ENCODE measurements around the gene NRARP.

Gene NRARP

DNA sequence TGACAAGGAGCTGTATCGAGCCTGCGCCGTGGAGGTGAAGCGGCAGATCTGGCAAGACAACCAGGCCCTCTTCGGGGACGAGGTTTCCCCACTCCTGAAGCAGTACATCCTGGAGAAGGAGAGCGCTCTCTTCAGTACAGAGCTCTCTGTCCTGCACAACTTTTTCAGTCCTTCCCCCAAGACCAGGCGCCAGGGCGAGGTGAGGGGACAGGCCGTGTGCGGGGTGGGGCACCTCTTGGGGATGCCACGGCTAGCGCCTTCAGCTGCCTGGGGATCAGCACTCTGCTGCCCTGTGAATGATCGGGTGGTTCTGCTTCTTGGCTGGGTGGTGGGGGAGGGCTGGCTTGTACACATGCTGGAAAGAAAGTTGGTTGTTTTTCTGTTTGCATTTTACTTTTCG is 45.2 kb downstream of the NRARP start:
- no peak for TF ChIP-seq CTCF (IDR thresholded peaks at IDR 0.05; ENCODE audit: insufficient read depth, low read depth, low read length, missing control alignments)
- no peak overlapping the region; the same call in 1 of the 2 replicates for H3K4me3 ChIP-seq (ENCODE audit: low read depth, low read length)

GRCh38 chr9:137256362-137256761 is 45.7 kb downstream of the NRARP start:
- DNase-seq (ENCODE audit: low read depth): no peak
- TF ChIP-seq CTCF (IDR thresholded peaks at IDR 0.05; ENCODE audit: insufficient read depth, low read depth, low read length, missing control alignments): no peak
- peak overlapping the region; percentile 88 for H3K4me3 ChIP-seq (ENCODE audit: low read depth, low read length)

More for the DNA sequence above, 45.2 kb downstream of the NRARP start:
- DNase-seq (ENCODE audit: low read depth): no peak

- TF ChIP-seq CTCF (IDR thresholded peaks at IDR 0.05; ENCODE audit: insufficient read depth, low read depth, low read length, missing control alignments): no peak
- DNase-seq (ENCODE audit: low read depth): peak; percentile 66
- H3K4me3 ChIP-seq (ENCODE audit: low read depth, low read length): peak overlapping the region; percentile 88
These were observed 46.5 kb downstream of the NRARP start for GRCh38 chr9:137255448-137256114.

- DNase-seq (ENCODE audit: low read depth): peak; percentile 94
- H3K4me3 ChIP-seq (ENCODE audit: low read depth, low read length): peak within 1 kb of the TSS; percentile 88
- no peak for TF ChIP-seq CTCF (IDR thresholded peaks at IDR 0.05; ENCODE audit: insufficient read depth, low read depth, low read length, missing control alignments)
These were observed 47.2 kb downstream of the NRARP start, which contains the start of gene NELFB for GRCh38 chr9:137254624-137255447. NELFB (plus strand) TSS chr9:137255327.

DNA sequence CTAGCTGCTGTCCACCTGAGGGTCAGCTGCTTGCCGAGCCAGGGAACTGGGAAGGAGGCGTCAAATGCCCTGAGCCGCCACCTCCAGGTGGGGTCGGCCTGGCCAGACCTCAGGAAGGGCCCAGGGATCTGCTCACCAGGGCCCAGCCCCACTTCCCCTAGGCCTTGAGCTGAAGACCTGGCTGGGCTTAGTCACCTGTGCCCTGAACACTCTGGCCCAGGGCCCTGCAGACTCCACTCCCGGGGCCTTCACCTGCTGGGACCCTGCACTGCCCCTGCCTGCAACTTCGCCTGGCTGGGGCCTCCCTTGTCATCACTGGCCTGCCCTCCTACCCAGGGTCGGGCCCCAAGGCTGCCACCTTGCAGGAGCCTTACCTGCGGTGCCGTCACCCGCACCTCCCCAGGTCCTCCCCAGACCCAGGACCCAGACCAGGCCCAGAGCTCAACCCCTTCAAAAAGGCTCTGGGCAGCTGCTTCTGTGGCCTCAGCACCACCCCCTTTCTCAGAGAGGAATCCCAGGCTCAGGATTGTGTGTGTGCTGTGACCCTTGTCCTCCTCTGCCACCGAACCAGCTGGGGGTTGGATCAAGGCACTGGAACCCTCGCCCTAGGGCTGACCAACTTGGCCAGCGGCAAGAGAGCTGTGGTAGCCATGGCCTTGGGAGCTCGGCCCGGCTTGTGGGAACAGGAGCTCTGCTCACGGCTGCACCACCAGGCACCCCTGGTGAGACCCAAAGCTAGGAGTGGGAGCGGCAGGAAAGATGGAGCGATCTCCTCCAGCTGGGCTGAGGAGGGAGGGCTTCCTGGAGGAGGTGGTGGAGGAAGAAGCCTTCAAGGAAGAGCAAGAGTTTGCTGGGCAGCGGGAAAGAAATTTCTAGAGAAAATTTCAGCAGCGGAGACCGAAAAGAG is 48.1 kb downstream of the NRARP start:
- TF ChIP-seq CTCF (IDR thresholded peaks at IDR 0.05; ENCODE audit: insufficient read depth, low read depth, low read length, missing control alignments): no peak
- peak overlapping the region; percentile 59 for H3K4me3 ChIP-seq (ENCODE audit: low read depth, low read length)
- DNase-seq (ENCODE audit: low read depth): no peak

All from GM12865 (cell line).